ENCODE data around the gene SLC16A6.
"Not testable (repeated sequence)": the region's sequence is repeated elsewhere in the genome, so short reads cannot be mapped to it uniquely, and the experiment has no call there.

Gene SLC16A6

GRCh38 chr17:68310152-68310551 is 19.2 kb upstream of the SLC16A6 start:
- no peak for DNase-seq (ENCODE audit: low spot score)

- not testable (repeated sequence) for DNase-seq (ENCODE audit: low spot score)
These were observed 18.2 kb upstream of the SLC16A6 start for GRCh38 chr17:68309066-68309670.

GRCh38 chr17:68308486-68308885 is 17.6 kb upstream of the SLC16A6 start:
- not testable (repeated sequence) for DNase-seq (ENCODE audit: low spot score)

DNA sequence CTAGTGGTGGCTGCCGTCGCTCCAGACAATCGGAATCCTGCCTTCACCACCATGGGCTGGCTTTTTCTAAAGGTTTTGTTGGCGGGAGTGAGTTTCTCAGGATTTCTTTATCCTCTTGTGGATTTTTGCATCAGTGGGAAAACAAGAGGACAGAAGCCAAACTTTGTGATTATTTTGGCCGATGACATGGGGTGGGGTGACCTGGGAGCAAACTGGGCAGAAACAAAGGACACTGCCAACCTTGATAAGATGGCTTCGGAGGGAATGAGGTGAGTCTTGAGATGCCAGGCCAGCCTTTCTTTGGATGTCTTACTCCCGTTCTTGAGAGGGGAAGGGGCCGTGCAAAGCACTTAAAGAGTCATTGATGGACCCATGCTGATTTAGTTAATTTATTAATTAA is 16.5 kb upstream of the SLC16A6 start:
- no peak for DNase-seq (ENCODE audit: low spot score)

DNA sequence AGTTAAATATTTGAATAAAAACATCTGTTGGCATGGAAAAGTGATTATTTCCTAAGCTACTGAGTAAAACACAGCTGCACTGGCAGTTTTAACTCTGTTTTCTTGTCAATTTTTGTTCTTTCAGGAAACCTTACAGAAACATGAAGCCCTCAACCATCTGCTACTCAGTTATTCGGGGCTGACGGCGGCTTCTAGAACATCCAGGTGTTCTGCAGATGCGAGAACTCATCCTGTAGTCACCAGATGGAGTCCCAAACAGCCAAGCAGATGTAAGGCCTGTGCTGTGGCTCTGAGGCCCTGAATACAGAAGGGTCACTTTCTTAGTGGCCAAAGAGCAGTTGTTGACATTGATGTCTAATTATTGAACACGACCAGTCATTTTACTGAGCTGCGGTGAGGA is 15.9 kb upstream of the SLC16A6 start:
- no peak for DNase-seq (ENCODE audit: low spot score)

GRCh38 chr17:68305142-68305541 is 14.2 kb upstream of the SLC16A6 start:
- DNase-seq (ENCODE audit: low spot score), result no peak

DNA sequence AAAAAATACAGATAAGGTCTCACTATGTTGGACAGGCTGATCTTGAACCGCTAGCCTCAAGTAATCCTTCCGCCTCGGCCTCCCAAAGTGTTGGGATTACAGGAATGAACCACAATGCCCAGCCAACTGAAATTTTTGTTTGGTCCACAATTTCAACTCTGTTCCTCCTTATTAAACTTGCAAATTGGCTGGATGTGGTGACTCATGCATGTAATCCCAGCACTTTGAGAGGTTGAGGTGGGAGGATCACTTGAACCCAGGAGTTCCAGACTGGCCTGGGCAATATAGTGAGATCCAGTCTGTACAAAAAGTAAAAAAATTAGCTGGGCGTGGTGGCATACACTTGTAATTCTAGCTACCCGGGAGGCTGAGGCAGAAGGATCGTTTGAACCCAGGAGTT is 13.8 kb upstream of the SLC16A6 start:
- DNase-seq (ENCODE audit: low spot score), result no peak

GRCh38 chr17:68302666-68303065 is 11.7 kb upstream of the SLC16A6 start:
- DNase-seq (ENCODE audit: low spot score), result no peak

DNA sequence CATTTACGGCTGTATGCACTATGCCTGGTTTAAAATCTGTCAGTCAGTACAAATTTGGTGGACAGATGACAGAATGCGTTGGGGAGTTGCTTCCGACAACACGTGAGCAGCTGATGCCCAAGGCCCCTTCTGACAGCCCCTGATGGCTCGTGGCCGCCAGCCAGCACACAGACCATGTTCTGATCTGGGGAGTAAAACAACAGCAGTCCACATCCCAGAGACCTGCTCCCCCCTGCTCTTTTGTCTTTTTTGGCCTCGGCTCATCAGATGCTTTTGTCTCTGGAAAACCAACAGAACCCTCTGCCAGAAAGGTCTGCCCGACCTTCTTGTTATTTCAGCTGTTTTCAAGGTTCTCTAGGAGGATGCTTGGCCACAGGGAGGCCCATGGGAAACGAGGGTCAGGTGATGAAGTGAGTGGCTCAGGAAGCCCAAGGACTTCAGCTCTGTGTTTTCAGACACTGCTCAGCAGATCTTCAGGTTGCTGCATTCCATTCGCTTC is 11.2 kb upstream of the SLC16A6 start:
- no peak for DNase-seq (ENCODE audit: low spot score)

DNA sequence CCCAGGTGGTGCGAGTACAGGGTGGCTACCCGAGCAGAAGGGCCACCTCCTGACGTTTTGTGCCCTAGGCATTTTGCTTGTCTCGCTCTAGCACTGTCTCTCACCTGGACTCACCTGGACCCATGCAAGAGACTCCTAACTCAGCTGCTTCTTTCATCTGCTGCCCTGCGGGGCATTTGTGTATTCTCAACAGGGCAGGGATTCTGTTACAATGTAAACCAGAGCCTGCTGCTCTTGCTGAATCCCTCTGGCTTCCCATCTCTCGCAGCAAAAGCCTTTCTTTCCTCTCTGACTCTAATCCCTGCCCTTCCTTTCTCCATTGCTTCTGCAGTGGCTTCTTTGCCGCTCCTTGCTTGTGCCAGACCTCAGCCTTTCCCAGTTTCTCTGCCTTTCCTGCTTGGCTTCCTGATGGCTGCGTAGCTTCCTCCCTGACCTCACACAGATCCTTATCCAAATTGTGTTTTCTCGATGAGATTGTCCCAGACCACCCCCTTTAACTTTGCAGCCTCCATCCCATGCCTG is 10.6 kb upstream of the SLC16A6 start:
- no peak for DNase-seq (ENCODE audit: low spot score)

DNA sequence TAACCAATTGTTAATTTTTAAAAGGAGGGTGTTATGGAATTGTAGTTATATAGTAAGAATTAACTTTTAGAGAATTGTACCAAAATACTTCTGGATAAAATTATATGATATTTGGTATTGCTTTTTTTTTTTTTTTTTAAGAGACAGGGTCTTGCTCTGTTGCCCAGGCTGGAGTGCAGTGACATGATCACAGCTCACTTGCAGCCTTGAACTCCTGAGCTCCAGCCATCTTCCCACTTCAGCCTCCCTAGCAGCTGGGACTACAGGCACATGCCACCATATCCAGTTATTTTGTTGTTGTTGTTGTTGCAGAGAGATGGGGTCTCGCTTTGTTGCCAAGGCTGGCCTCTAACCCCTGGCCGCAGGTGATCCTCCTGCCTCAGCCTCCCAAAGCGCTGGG is 8.9 kb upstream of the SLC16A6 start:
- no peak for DNase-seq (ENCODE audit: low spot score)

- DNase-seq (ENCODE audit: low spot score), result no peak
These were observed 7.7 kb upstream of the SLC16A6 start for GRCh38 chr17:68298601-68299000.

GRCh38 chr17:68297195-68297594 is 6.3 kb upstream of the SLC16A6 start:
- DNase-seq (ENCODE audit: low spot score), result no peak

DNA sequence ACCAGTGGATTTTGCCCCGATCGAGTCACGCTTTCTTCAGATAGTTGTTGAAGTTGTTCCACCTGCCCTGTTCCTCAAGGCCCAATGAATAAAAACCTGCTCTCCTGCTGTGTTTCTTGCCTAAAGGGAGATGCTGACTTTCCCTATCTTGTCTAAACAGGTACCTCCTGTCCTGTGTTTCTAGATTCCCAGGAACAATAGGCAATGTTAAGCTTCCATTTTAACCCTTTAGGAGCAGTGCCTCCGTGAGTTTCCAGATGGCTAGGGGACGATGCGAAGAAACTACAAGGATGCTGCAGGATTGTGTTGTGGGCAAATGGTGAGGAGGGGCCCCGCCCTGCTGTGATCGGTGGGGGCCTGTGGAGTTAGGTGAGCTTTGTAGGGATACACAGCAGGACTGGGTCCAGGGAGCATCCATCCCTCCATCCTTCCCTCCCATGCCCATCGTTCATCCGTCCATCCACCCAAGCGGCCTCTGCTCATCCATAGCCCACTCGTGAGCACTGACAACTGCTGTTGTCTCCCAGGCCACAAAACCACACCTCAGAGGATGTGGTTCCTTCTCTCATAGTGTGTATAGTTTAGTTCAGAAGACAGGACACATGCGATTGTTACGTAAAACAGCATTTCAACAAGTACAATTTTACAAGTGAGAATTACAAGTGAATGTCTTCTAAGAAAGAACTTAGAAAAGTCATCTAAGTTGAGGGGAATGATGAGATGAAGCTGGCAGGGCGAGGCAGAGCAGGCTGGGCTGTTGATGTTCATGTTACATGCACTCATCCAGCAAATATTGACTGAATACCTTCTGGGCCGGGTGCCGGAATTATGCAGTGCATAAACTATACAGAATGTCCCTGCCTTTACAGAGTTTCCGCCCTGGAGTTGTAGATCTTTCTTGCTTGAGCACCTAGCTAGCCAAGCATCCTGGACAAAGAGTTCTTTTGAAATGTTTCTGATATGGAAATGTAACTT is 5.6 kb upstream of the SLC16A6 start:
- no peak for DNase-seq (ENCODE audit: low spot score)

DNA sequence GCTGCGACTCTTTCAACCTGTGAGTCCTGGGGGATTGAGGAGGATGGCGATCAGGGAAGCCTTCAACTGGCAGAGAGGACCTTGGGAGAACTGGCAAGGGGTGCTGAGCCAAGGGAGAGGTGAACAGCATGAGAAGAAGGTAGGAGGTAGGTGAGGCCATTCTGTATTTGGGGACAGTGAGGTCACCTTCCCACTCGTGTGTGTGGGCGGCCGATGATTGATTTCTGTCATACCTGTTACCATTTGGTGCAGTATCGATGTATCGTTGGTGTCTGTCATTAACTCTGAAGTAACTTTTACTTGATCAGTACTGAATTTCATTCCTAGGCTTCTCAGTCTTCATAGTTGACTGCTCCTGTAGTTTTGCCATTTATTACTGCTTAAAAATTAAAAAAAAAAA is 4.2 kb upstream of the SLC16A6 start:
- no peak for DNase-seq (ENCODE audit: low spot score)

GRCh38 chr17:68294617-68295016 is 3.7 kb upstream of the SLC16A6 start:
- DNase-seq (ENCODE audit: low spot score), result no peak

- DNase-seq (ENCODE audit: low spot score), result peak; percentile 14
These were observed 3.2 kb upstream of the SLC16A6 start for GRCh38 chr17:68294196-68294555.

- no peak for DNase-seq (ENCODE audit: low spot score)
These were observed 2.7 kb upstream of the SLC16A6 start for GRCh38 chr17:68293490-68294195.

DNA sequence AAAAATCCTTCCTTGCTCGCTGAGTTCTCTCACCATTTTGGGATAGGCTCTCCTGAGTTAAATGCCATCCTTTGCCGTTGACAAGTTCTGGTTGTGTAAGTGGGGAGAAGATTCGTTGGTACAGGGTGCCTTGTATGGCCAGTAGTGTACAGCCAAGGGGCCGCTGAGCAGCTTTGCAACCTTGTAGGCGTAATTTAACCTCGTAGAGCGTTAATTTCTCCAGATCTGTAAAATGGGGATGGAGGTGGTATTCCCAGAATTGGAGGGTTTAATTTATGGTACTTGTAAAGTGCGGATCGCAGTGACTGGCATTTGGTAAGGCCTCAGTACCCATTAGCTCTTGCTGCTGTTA is 1.7 kb upstream of the SLC16A6 start:
- no peak for DNase-seq (ENCODE audit: low spot score)

- peak; percentile 81 for DNase-seq (ENCODE audit: low spot score)
These were observed 1.1 kb upstream of the SLC16A6 start for GRCh38 chr17:68291836-68292688.

DNA sequence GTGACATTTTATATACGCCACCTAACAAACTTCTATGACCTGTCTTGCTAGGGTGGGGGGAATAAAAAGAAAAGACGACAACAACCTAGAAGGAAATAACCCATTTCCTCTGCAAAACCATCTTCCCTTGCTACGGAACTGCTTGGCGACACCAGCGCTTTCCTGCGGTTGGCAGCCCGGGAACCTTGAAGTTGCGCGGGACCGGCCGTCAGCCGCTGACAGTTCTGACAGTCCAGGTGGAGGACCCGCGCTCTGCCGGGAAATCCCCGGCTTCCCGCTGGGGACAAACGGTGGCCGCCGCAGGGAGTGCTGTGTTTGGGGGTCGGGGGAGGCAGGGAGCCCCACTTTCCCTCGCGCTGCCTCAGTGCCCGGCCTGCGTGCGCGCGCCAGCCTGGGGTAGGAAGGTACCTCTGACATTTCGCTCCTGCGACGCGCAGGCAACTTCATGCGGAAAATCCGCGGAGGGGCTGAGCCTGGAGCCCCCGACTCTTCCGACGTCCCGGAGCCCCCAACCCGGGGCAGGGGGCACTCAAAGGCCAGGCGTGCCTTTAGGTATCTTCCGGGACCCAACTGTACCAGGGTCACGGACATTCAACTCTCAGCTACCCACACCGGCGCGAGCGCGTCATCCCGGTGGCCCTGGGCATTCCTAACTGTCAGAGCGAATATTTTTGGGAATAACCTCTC is 516 bp downstream of the SLC16A6 start:
- peak; percentile 36 for DNase-seq (ENCODE audit: low spot score)
